ENCODE results near the gene JUP.

DNA sequence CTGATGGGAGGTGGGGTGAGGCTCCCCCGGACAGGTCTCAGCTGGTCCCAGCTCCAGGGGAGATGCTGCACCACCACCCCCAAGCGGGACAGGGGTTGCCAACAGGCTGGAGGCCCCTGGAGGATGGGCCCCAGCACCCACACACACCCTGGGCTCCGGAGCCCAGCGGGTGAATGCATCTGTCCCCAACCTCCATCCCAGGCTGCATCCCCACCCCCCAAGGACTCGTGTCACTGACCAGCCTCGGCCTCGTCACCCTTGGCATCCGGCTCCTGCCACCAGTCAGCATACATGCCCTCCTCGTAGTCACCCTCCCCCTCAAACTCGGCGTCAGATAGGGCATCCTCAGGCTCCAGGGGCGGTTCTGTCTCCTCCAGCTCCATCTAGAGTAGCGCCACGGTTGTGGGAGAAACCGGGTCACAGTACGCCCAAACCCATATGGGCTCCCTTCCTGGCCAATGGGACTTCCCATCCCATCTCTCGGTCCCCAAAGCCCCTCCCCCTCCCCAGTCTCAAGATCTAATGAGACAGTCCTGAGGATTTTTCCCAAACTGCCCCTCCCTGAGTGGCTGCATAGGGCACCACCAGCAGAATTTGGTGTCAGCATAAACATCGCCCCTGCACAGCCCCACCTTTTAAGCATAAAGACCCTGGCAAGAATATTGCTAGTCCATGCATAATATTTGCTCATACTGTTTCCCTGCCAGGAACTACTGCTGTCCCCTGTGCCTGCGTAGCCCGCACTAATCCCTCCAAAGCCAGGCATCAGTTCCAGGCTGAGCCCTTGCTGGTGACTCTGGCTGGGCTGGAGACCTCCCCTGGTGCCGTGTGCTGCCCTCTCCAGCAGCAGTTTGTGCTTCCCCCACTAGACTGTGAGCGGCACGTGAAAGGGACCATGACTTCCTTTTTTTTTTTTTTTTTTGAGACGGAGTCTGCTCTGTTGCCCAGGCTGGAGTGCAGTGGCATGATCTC, 16.8 kb upstream of the JUP start:
- TF ChIP-seq, protein P1, sequence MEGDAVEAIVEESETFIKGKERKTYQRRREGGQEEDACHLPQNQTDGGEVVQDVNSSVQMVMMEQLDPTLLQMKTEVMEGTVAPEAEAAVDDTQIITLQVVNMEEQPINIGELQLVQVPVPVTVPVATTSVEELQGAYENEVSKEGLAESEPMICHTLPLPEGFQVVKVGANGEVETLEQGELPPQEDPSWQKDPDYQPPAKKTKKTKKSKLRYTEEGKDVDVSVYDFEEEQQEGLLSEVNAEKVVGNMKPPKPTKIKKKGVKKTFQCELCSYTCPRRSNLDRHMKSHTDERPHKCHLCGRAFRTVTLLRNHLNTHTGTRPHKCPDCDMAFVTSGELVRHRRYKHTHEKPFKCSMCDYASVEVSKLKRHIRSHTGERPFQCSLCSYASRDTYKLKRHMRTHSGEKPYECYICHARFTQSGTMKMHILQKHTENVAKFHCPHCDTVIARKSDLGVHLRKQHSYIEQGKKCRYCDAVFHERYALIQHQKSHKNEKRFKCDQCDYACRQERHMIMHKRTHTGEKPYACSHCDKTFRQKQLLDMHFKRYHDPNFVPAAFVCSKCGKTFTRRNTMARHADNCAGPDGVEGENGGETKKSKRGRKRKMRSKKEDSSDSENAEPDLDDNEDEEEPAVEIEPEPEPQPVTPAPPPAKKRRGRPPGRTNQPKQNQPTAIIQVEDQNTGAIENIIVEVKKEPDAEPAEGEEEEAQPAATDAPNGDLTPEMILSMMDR (IDR thresholded peaks at IDR 0.05), result no peak
- TF ChIP-seq POLR2A (IDR thresholded peaks at IDR 0.05), result no peak

All from breast epithelium (tissue), 3 donors.